H54 (cell line): ENCODE measurements around the gene VPS50.
A peak's percentile ranks its signal among the peaks of the same experiment; 100 is the strongest.

Experiments used
- DNase-seq: peaks from one replicate; pipeline ENCODE4 v3.0.0; 2011; ENCODE audit warnings: low spot score, mixed read lengths; ENCODE audit not compliant: insufficient read length
- FAIRE-seq: peaks from 3 replicates; lab custom pipeline; 2011; peaks lifted over from hg19 to GRCh38; lab: Jason Lieb, UNC
- POLR2A ChIP-seq: IDR thresholded peaks from 2 replicates; pipeline ENCODE4 v1.6.1; 2011; ENCODE audit warnings: low read depth, mild to moderate bottlenecking, low read length

The VPS50 gene

GRCh38 chr7:93374345-93374940 is 142.3 kb downstream of the VPS50 start:
- no peak for TF ChIP-seq POLR2A
- no peak for DNase-seq
- FAIRE-seq, result peak; percentile 93

DNA sequence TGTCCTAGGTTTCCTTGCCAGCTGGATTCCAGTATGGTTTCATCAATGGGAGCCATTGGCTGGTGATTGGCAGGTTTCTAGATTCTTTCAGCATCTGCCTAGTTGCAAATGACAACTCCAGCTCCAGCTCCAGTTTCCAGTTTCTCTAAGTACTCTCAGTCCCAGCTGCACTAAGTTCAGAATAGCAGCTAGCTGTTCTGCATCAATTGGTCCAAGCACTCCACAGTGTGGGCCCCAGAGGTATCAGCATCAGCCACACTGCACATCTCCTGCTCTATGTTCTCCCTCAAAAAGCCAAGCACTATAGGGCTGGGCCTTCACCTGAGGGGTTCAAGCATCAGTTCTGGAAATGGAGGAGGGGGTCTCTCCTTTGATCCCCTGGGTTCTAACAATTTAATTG is 143.4 kb downstream of the VPS50 start:
- FAIRE-seq (no peak), DNase-seq (no peak)
- TF ChIP-seq POLR2A, result no peak

DNA sequence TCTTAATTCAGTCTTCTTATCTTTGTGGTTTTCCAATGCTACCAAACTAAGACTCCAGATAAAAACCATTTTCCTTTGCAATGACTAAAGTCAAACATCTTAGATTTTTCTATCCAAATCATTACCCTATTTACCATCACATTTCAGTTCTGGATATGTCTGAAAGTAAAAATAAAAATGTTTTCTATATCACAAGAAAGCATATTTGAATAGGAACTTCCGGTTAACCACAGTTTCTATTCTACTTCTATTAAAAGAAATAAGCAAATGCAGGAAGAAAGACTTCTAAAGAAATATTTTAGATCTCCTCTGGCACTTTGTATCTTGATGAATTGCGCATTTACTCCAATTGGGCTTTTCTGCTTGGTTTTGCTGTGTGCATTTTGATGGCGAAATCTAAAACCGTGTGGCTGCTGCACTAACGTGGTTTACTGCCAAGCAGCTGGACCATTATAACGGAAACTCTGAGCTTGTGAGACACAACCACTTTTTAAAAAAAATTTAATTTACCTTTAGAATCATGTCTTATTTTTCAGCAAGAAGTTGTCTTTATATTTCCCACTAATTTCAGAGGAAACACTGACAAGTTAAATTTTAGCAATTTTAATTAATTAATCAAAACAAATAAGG is 146.1 kb downstream of the VPS50 start:
- TF ChIP-seq POLR2A, result no peak
- FAIRE-seq (no peak), DNase-seq (no peak)

DNA sequence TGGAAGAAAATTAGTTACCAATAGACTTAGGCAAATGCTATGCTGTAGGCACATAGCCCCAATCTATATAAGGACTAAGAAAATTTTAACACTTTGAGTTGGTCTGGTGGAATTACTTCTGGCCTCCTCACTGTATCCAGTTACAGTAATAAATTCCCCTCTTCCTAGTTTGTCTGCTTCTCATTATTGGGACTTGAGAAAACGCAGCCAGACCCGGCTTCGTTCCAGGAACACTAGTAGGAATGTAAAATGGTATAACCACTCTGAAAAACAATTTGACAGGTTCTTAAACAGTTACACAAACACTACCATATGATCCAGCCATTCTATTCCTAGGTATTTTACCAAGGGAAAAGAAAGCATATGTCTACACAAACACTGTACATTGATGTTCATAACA is 150.2 kb downstream of the VPS50 start:
- no peak for TF ChIP-seq POLR2A
- DNase-seq (no peak), FAIRE-seq (no peak)

DNA sequence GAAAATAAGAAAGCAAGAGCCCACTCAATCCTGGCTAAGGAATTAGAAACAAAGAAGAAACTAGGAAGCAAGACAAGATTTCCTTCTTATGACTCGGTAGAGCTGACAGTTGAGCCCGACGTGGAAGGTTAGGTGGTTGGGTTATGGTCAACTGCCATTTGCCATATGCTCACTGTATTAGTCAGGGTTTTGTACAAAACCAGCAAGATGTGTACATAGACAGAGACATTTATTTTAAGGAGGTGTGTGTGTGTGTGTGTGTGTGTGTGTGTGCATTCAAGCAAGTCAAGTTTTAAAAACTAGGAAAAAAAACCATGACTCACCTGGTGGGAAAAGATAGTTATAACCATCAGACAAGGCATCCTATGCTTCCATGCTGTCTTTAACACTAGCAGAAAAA is 158.5 kb downstream of the VPS50 start:
- DNase-seq, result no peak
- no peak for FAIRE-seq
- TF ChIP-seq POLR2A, result no peak

GRCh38 chr7:93392984-93393383 is 160.8 kb downstream of the VPS50 start:
- DNase-seq (no peak), FAIRE-seq (no peak)
- no peak for TF ChIP-seq POLR2A

DNA sequence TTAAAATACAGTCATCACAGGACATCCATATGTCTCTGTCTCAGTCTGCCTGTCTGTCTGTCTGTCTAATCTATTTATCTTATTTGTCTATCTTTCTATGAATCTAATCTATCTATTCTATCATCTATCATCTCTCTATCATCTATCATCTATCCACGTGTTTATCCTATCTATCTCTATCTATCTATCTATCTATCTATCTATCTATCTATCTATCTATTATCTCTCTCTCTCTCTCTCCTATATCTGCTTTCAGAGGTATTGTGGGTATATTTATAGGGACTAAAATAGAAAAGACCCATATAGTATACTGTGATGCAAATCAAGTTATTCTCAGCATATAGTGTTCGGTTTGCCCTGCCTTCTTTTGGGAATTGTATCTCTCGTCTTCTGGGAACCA is 167.5 kb downstream of the VPS50 start:
- FAIRE-seq (no peak), DNase-seq (no peak)
- TF ChIP-seq POLR2A, result no peak

DNA sequence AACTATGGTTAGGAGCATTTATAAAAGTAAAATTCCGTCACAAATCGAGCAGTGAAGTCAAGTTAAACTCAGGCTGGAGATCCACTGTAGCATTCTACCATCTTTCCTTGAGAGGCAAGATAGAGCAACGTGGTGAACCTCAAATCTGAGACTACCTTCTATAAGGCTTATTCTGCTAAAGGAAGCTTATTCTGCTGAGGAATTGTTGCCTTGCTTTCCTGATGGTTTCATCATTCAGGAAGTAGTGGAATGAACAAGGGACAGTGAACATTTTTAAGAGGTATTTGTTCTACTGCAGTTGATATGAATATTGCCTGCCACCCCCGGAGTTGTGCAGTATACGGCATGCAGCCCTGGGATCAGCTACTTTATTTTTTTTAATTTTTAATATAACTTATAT is 170.8 kb downstream of the VPS50 start:
- DNase-seq (no peak), FAIRE-seq (no peak)
- TF ChIP-seq POLR2A, result no peak

DNA sequence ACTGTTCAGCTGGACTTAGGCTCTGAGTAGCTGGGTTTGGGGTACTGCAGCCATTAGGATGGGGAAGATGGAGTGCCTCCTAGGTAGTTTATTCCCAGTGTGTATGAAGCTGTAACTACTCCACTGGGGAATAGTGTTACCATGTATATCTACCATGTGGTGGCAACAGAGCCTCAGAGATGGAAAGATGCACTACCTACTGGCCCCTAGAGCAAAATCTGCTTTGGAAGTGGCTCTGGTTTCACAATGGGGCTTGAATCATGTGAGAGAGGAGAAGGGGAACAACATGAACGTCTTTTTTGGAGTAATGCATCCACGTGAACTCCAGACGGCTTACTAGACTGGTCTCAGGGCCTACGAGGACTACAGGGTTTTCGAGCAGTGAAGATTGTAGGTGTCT is 175.1 kb downstream of the VPS50 start:
- no peak for FAIRE-seq
- no peak for DNase-seq
- TF ChIP-seq POLR2A, result no peak

DNA sequence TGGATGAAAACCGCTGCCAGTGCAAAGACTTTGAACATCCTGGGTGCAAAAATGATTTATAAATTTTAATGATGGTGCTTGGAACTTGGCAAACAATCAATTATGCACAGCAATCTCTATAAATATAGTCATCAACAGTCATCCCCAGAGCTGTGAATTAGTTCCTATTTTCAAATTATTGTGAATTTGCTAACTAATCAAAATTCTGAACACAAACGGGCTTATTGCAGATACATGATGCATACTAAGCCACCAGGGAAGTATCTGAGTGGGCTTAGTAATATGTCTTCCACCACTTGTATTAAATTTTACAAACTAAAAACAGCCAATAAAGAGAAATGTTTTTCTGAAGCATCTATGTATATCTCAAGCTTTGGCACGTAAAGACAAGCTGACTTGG is 177.2 kb downstream of the VPS50 start:
- no peak for TF ChIP-seq POLR2A
- no peak for FAIRE-seq
- DNase-seq, result no peak
